GM12873 (cell line): ENCODE data around the gene CLDN20.

Experiments
- TF ChIP-seq, protein P1 (sequence below): IDR thresholded peaks from 2 replicates; pipeline ENCODE4 v1.5.1; 2012; ENCODE audit warnings: low read depth, mild to moderate bottlenecking, moderate library complexity, low read length, control low read depth; ENCODE audit not compliant: insufficient read depth; ENCODE audit errors: missing control alignments

The CLDN20 gene

DNA sequence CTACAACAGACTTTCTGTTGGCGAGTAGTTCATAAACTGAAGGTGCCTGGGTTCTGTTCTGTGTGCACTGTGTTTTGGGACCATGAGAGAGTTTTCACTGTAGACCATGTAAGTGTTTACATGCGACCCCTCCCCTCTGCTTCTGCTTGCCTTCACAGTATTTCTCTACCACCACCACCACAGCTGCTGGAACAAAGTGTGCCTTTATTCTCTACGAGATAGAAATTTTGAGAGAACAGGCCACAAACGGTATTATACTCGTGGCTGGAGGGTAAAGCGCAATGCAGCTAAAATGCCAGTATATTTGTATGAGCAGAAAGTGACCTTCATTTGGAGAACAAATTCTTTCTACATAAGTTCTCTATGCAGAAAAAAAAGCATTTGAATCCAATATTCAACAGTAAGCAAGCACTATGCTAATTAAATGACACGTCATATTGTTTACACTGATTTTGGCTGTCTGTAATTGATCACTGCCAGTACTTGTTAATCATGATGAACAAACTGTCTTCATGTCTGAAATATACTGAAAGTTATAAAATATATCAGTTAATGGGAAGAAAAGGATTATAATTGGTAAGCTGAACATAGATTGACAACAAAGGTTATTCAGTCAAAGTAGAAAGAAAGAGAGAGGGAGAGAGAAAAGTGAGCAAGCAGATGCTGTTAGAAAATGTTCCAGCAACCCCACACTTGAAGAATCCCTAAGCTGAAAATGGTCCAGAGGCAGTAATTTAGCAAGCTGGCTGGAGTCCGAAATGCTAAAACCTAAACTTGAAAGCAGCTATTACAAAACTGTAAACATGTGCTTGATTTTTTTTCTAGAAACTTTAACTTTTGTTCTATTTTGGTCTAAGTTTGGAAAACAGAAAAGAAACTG, 8.8 kb downstream of the CLDN20 start:
- TF ChIP-seq, protein P1, sequence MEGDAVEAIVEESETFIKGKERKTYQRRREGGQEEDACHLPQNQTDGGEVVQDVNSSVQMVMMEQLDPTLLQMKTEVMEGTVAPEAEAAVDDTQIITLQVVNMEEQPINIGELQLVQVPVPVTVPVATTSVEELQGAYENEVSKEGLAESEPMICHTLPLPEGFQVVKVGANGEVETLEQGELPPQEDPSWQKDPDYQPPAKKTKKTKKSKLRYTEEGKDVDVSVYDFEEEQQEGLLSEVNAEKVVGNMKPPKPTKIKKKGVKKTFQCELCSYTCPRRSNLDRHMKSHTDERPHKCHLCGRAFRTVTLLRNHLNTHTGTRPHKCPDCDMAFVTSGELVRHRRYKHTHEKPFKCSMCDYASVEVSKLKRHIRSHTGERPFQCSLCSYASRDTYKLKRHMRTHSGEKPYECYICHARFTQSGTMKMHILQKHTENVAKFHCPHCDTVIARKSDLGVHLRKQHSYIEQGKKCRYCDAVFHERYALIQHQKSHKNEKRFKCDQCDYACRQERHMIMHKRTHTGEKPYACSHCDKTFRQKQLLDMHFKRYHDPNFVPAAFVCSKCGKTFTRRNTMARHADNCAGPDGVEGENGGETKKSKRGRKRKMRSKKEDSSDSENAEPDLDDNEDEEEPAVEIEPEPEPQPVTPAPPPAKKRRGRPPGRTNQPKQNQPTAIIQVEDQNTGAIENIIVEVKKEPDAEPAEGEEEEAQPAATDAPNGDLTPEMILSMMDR, result no peak

DNA sequence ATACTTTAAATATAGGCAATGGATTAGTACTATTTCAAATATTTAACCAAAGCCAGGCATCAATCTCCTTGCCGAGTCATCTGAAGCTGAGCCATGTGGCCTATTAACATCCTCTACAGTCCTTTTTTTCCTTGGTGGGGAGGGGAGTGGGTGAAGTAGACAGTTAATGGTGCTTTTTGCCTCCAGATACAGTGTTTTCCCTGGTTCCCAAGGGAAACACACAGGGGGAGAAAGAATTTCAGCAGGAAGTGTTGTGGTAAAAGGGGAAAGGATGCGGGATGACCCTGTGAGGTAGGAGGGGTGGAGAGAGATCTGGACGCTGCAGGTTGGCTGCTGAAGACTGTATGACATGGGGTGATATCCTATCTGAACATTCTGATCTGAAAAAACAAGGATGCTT, 9.6 kb downstream of the CLDN20 start:
- TF ChIP-seq, protein P1, result no peak

DNA sequence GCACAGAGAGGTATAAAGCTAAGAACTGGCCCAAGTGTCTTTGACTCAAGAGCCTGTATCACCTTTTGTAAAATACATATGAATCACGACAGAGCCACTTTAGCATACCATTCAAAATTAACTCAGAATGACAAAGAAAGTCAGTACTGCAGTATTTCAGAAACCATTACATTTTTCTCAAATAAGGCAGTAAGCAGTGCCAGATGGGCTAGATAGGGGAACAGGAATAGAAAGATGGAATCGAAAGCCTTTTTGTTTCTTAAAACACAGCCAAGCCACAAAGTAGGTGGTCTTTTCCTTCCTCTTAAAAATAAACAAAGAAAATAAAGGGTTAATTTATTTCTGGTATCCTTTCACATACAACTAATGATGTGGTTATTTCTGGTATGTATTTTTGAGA, 10.3 kb downstream of the CLDN20 start:
- TF ChIP-seq, protein P1, result no peak

DNA sequence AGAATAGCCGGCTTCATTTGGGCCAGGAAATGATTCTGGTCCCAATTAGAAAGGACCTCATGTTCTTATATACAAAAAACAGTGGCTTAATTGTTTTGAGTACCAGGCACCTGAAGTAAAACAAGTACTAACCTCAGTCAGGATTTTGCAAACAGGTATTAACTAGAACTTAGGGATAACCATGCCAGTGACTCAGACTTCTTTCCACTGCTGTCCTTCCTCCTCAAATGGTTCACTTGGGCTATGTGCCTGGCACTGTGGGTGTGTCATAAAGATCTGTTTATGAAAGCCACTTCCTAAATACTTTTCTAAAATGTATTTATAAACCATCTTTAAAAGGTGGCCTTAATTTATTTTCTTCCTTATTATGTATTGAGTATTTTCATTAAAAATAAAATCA, 10.7 kb downstream of the CLDN20 start:
- TF ChIP-seq, protein P1, result no peak

DNA sequence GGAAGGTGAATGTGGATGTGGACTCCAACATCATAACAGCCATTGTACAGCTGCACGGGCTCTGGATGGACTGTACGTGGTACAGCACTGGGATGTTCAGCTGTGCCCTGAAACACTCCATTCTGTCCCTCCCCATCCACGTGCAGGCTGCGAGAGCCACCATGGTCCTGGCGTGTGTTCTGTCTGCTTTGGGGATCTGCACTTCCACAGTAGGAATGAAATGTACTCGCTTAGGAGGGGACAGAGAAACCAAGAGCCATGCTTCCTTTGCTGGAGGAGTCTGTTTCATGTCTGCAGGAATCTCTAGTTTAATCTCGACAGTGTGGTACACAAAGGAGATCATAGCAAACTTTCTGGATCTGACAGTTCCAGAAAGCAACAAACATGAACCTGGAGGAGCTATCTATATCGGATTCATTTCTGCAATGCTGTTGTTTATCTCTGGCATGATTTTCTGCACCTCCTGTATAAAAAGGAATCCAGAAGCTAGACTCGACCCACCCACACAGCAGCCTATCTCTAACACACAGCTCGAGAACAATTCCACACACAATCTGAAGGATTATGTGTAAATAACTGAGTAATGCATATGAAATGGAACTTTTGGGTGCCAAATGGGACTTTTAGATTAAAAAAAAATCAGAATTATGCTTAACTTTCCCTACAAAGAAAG, 12.1 kb downstream of the CLDN20 start:
- TF ChIP-seq, protein P1, result no peak

DNA sequence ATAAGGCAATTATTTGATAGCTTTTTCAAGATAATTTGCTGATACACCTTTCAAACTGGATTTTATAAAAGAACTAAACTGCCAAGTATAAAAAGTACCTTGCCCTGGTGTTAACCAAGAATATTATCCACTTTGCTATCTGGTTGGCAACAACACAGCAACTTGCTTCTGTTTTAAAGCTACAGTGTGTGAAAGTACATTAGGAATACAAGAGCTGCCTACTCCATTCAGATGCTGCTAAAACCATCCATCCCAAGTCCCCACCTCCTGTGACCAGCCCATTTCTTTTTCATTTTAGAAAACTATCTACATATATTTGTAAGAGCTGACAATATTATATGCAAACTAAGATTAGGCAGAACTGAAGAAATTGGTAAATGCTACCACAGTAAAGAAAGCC, 12.8 kb downstream of the CLDN20 start:
- TF ChIP-seq, protein P1, result no peak

DNA sequence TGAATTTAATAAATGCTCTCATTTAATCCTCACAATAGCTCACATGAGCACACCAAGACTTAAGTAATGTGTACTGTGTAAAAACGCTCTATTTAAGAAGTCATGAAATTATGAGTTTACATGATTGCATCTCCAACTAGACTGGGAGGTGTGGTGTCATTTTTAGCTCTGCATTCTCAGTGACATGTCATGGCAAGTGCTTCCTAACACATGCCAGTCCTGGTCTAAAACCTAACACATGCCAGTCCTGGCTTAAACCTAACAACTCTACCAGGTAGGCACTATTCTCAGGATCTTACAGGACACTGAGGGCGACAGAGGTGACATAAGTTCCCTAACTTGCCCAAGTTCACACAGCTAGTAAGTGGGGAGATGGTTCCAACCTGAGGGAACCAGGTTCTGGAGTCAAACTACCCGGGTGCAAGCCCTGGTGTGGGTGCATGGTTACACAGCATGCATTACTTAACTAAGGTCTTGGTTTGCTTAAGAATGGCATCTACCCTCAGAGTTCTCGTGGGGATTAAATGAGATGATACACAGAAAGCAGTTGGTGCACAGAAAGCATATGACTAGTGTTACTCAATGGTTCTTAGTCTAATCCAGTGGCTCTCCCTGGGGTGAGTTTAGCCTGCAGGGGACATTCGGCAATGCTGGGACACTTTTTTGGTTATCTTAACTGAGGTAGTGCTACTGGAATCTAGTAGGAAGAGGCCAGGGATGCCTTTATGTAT, 14.7 kb downstream of the CLDN20 start:
- TF ChIP-seq, protein P1, result no peak
